8988T (cell line): ENCODE measurements around the gene LBX1.

Experiments used
- DNase-seq: peaks from one replicate; pipeline ENCODE4 v3.0.0; 2011

Gene LBX1

DNA sequence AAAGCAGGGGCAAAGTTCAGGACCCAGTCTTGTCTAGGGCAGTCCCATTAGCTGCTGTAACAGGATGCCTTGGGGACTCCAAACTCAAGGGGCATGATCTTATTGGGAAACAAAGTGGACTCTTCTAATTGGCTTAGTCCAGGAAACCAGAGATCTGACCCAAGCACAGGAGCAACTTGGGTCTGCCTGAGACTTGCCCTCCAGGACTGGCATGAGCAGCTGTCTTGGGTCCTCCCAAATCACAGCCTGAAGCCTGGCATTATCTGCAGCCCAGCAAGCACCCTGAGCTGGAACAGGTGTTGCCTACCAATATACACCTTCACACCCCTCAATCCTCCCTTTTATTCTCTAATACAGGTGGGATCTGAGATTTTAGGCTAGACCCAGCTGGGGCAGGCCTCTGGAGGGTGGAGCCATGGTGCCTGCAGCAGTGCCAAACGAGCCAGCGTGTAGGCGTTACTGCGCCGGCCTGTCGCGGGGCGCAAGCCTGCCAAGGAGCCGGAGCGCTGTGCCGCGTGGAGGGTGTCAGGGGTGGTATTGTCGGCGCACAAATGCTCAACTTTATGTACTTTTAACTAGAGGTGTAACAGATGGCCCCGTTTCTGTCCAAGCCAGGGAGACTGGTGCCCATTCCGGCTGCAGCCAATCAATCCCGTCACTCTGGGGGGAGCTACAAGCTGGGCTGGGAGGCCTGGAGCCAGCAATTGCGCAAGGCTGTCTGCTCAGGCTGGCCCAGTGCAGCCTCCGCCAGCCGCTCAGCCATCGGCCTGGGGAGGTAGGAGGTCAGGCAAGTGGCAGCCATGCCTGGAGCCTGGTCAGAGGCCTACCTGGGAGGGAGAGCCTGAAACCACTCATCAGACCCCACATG, 12.8 kb upstream of the LBX1 start:
- no peak for DNase-seq

GRCh38 chr10:101238732-101239105, 9.5 kb upstream of the LBX1 start:
- no peak for DNase-seq

- DNase-seq, result no peak
These were observed 8.9 kb upstream of the LBX1 start for GRCh38 chr10:101237982-101238731.

- DNase-seq, result no peak
These were observed 8.1 kb upstream of the LBX1 start for GRCh38 chr10:101237081-101237981.

DNA sequence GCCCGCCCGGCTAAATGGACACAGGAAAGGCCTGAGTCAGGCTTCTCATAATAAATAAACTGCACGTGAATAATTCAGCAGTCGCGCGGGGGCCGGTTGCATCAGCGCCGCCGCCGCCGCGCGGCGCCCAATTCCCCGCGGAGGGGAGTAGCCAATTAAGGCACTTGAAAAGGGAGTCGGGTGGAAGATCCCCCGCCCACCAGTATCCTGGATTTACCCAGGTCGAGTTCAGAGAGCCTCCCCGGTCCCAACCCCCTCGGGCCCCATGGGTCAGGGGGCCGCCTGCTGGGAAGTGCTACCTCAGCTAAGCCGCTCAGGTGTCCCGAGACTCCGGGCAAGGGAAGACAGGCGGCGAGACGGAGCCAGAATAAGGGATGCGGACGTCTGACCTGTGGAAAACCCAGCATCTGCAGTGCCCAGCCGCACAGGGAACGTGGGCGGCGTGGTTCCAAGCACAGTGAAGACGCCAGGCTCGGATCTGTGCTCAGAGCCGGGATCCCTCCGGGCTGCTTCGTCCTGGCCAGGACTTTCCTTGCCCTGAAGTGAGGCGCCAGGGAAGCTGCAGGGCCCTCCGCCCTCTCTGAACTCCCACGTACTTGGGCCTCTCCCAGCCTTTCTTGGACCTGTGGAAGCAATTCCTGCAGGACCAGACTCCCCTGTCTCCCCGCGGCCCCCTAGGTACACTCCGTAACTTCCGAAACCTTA, 7.3 kb upstream of the LBX1 start:
- DNase-seq, result no peak

DNA sequence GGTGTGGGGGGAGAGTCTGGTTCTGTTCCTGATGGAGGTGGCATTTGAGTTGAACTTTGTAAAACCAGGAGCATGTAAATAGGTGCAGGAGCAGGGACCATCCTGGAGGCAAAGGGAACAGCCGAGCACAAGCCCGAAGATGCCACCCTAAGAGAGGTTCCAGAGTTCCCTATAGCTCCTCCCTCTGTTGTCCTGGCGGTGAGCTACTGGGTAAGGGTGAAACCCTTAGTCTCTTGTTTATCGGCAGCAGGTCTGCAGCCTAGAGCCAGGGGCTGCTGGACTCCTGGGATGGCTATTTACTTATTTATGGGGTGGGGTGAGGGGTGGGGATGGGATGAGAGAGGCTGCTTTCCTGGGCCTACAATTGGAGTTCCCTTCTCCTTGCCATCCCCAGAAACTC, 6.5 kb upstream of the LBX1 start:
- DNase-seq, result no peak

- DNase-seq, result no peak
These were observed 5.1 kb upstream of the LBX1 start for GRCh38 chr10:101234333-101234732.

GRCh38 chr10:101233863-101234262, 4.6 kb upstream of the LBX1 start:
- no peak for DNase-seq

DNA sequence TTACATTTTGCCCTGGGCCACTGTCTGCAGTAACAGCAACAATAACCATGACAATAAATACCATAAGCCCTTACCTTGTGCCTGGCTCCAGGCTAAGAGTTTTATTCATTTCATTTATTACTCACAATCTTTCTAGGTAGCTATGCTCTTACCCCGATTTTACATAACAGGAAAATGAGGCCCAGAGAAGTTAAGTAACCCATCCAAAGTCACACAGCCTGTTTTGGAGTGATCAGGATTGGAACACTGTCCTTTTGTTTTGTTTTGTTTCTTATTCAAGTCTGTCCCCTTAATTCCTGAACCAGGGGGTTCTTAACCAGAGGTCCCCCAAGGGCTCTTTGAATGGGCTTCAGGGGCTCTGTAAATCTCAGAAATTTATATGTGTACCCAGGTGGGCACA, 4.2 kb upstream of the LBX1 start:
- DNase-seq, result no peak

- no peak for DNase-seq
These were observed 2.8 kb upstream of the LBX1 start for GRCh38 chr10:101231912-101232689.

DNA sequence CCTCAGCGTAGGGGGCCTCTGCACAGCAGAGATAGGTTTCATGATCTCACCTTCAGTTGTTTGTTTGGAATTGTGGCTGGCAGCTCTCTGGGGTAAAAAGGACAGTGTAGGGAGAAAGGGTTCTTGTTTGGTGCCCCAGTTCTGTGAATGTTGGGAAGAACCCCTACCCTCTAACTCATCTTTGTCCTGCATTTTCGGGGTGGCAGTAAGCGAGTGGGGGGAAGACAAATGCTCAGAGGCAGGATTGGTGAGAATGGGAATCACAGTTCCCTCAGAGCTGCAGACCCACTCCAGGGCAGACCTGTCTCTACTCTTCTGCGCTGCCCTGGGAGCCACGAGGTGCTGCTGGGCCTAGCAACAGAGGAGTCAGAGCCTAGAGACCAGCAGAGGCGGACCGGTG, 1.8 kb upstream of the LBX1 start:
- no peak for DNase-seq

GRCh38 chr10:101230183-101230917, 1.1 kb upstream of the LBX1 start:
- DNase-seq, result no peak

DNA sequence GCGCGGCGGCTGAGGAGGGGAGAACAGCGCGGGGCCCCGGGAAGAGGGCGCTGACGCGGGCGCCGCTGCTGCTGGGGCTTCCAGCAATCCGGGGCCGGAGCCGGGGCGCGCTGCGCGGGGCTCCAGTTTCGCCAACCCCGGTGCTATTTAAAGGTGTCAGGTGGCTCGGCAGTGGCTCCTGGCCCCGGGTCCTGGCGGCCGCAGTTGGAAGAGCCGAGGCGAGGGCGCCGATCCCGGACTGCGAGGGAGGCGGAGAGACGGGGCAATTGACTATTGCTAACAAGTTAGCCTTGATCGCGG, 347 bp downstream of the LBX1 start:
- DNase-seq, result no peak

DNA sequence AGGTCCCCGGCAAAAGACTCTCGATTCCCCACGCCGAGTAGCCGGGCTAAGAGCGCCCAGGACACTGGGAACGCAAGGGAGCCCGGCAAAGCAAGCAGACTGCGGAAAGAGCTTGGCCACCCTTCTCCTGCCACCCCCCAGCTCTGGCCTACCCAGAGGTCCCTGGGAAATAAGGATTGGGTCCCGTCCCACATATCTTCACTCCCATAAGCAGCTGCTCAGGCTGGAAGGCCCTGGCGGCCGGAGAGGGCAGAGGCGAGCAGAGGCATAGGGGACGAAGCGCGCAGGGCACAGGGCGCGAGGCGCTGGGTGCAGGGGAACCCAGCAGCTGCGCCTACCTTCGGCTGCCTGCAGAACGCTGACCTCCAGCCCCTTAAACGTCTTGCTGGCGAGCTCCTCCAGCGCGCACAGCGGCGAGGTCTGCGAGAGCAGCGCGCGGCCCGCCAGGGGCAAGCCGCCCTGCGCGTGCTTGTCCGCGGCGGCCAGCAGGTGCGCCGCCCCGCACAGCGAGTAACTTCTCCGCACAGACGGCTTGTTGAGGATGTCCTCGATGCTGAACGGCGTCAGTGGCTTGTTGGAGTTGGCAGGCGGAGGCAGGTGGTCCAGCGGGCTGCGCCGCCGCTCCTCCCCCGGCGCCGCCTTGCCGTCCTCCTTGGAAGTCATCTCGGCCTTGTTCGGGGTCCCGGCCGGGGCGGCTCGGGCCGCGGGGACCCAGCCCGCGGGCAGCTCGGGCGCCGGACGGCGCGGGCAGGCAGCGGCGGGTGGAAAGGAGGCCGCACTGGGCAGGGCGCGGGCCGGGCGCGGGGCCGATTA, 904 bp downstream of the LBX1 start:
- DNase-seq, result no peak

DNA sequence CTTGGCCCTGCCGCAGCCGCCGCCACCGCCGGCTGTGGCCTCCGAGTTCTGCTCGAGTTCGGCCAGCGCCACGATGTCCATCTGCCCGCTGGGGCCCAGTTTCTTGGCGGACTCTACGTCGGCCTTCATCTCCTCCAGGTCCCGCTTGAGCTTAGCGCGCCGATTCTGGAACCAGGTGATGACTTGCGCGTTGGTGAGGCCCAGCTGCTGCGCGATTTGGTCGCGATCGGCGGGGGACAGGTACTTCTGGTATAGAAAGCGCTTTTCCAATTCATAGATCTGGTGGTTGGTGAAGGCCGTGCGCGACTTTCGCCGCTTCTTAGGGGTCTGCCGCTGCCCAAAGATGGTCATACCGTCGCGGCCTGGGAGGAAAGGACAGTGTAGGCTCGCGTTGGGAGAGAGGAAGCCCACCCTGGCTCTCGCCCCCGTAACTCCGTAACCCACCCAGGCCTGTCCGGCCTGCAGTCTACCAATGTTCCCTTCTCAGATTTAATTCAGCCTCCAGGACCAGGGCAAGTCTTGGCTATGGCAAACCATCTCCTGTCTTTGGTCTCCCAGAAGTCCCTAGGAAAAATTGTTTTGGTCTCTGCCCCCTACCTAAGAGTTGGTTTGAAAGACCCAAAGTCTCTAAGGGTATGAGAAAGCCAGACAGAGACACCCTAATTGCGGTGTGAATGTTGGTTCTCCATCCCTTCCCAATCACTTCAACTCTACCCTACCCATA, 1.7 kb downstream of the LBX1 start:
- no peak for DNase-seq

- DNase-seq, result no peak
These were observed 2.5 kb downstream of the LBX1 start for GRCh38 chr10:101226491-101227428.

- DNase-seq, result no peak
These were observed 3.3 kb downstream of the LBX1 start for GRCh38 chr10:101225846-101226421.
